Testis (tissue), 3 donors: ENCODE measurements around the gene ANKS1B. TPM values are rescaled to one million over a fixed set of nuclear protein-coding genes. Genes with fewer than 3 reads are reported as not detected.

Source experiments
- DNase-seq: peaks from one replicate; pipeline ENCODE4 v3.0.0-alpha.2; 2019
- H3K27ac ChIP-seq, 2 donors: fragments of 200-600 bp; sonication (generic); one replicate each; pipeline ENCODE4 v1.5.1; 2019
- H3K27me3 ChIP-seq: fragments of 200-600 bp; sonication (generic); one replicate; pipeline ENCODE4 v1.5.1; 2019
- H3K36me3 ChIP-seq: fragments of 200-600 bp; sonication (generic); one replicate; pipeline ENCODE4 v1.5.1; 2017; ENCODE audit warnings: low read depth; ENCODE audit errors: missing control alignments
- H3K4me1 ChIP-seq: fragments of 200-600 bp; sonication (generic); one replicate; pipeline ENCODE4 v1.5.1; 2019
- H3K4me3 ChIP-seq, 2 donors: fragments of 200-600 bp; sonication (generic); one replicate each; pipeline ENCODE4 v1.5.1; 2017 to 2019
- H3K9me3 ChIP-seq: fragments of 200-600 bp; sonication (generic); one replicate; pipeline ENCODE4 v1.5.1; 2017
- CTCF ChIP-seq, 3 experiments: fragments of 450-650 bp in 2 of 3; fragments of 200-600 bp in 1 of 3; sonication (generic) in 1 of 3; IDR thresholded peaks; one replicate each; pipeline ENCODE4 v1.5.1; 2016 to 2019; ENCODE audit warnings: antibody characterized with exemption in 3 of 3, mild to moderate bottlenecking in 2 of 3, moderate library complexity in 1 of 3
- POLR2A ChIP-seq: fragments of 450-650 bp; IDR thresholded peaks from one replicate; pipeline ENCODE4 v1.6.1; 2017; ENCODE audit warnings: antibody characterized with exemption, mild to moderate bottlenecking, moderate library complexity
- WGBS, 2 donors: methylation state at CpG; one replicate each; pipeline ENCODE4 v1.1.5; 2018; 5-methylcytosine and 5-hydroxymethylcytosine counted together
- intact Hi-C: fragments of 100-400 bp; cut with DNase I; formaldehyde crosslinking; loops from one replicate; pipeline ENCODE4 v1.15.1; 2023; ENCODE audit warnings: low total_unique reads
- polyA plus RNA-seq: library from polyadenylated mRNA; stranded (reverse); fragments of 350-450 nt; fragmentation: Illumina TruSeq; extraction: RNeasy Lipid Tissue Mini Kit (QIAGEN cat#74804); gene quantifications from one replicate; pipeline ENCODE4 v1.2.3, GENCODE V29; 2014; ENCODE audit warnings: low read depth, low replicate concordance; ENCODE audit not compliant: insufficient read depth
- total RNA-seq, 2 donors: library from RNA; depleted of rRNA; stranded (reverse); fragments of >200 nt; gene quantifications; one replicate each; pipeline ENCODE4 v1.2.3, GENCODE V29; 2016

Gene ANKS1B
- total and polyA plus RNA-seq, 3 donors from 2014 or later: 26.8 to 58.2 (median 30.9) TPM

DNA sequence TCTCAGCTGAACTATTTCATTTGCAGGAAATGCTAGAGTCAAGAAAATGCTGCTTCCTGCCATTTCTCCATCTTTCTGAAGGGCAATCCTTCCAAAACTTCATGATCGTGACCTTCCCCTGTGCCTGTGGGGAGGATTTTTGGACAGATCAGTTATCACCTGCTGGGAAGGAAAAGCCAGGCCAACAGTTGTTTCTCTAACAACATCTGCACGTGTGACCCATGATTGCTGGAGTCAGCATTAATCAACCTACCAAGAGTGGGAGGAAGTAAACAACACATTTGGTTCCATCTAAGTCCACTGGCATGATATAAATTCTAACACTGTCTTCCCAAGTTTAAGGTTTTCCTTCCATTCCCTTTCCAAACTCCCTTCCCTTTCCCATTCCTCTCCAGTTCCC lies 1167.0 kb downstream of the ANKS1B start:
- Histone ChIP-seq H3K27ac (no peak overlapping the region), H3K4me1 (no peaks in the 10 kb centered on the region), H3K36me3 (no peaks in the 10 kb centered on the region), H3K27me3 (no peaks in the 10 kb centered on the region), H3K4me3 (no peak overlapping the region), H3K9me3 (no peaks in the 10 kb centered on the region)
- intact Hi-C loops: no loop called here
- no peak for DNase-seq
- 50 to 53% methylated on average over 2 of the region's 2 CpGs for WGBS, 2 donors
- no peak for TF ChIP-seq CTCF (IDR thresholded peaks at IDR 0.05)

- DNase-seq: no peak
- Histone ChIP-seq H3K4me1 (no peaks in the 10 kb centered on the region), H3K27me3 (no peaks in the 10 kb centered on the region), H3K36me3 (no peaks in the 10 kb centered on the region), H3K9me3 (no peaks in the 10 kb centered on the region), H3K4me3 (no peak overlapping the region), H3K27ac (no peak overlapping the region)
- intact Hi-C loops: no loop called here
- WGBS, 2 donors: 83 to 88% methylated on average over 4 of the region's 4 CpGs
- TF ChIP-seq POLR2A: no peak
- no peak for TF ChIP-seq CTCF (IDR thresholded peaks at IDR 0.05)
Observed at GRCh38 chr12:98816720-98817119, 1168.0 kb downstream of the ANKS1B start.

GRCh38 chr12:98814254-98814653 lies 1170.5 kb downstream of the ANKS1B start:
- H3K27ac ChIP-seq: no peak overlapping the region
- H3K4me3 ChIP-seq: no peak overlapping the region
- DNase-seq: no peak
- WGBS, 2 donors: 68 to 71% methylated on average over 6 of the region's 6 CpGs
- intact Hi-C loops: no loop called here
- H3K36me3 ChIP-seq: no peaks in the 10 kb centered on the region
- H3K4me1 ChIP-seq: no peaks in the 10 kb centered on the region
- H3K27me3 ChIP-seq: no peaks in the 10 kb centered on the region
- H3K9me3 ChIP-seq: no peaks in the 10 kb centered on the region
- no peak for TF ChIP-seq CTCF (IDR thresholded peaks at IDR 0.05)
- no peak for TF ChIP-seq POLR2A

GRCh38 chr12:98812225-98812624 lies 1172.5 kb downstream of the ANKS1B start:
- Histone ChIP-seq H3K27ac (no peak overlapping the region), H3K4me3 (no peak overlapping the region), H3K27me3 (no peaks in the 10 kb centered on the region), H3K4me1 (no peaks in the 10 kb centered on the region), H3K9me3 (no peaks in the 10 kb centered on the region), H3K36me3 (no peaks in the 10 kb centered on the region)
- no peak for DNase-seq
- intact Hi-C loops: no loop called here
- TF ChIP-seq POLR2A: no peak
- WGBS, 2 donors: 87 to 90% methylated on average over 7 of the region's 7 CpGs

- intact Hi-C loops: no loop called here
Observed at GRCh38 chr12:98808243-98808875, 1176.4 kb downstream of the ANKS1B start.

More at GRCh38 chr12:98808243-98808875, 1176.4 kb downstream of the ANKS1B start:
- no peaks in the 10 kb centered on the region for H3K27me3 ChIP-seq
- H3K4me3 ChIP-seq: no peak overlapping the region
- 36 to 53% methylated on average over 6 of the region's 6 CpGs for WGBS, 2 donors
- H3K4me1 ChIP-seq: no peaks in the 10 kb centered on the region
- no peaks in the 10 kb centered on the region for H3K9me3 ChIP-seq
- TF ChIP-seq POLR2A (no peak), CTCF (IDR thresholded peaks at IDR 0.05) (no peak)
- no peak for DNase-seq
- H3K27ac ChIP-seq: no peak overlapping the region
- H3K36me3 ChIP-seq: no peaks in the 10 kb centered on the region
